H1 (cell line): ENCODE data around the gene OR2J1. TPM values are rescaled to one million over a fixed set of nuclear protein-coding genes. Genes with fewer than 3 reads are reported as not detected.
"Not testable (repeated sequence)": the region's sequence is repeated elsewhere in the genome, so short reads cannot be mapped to it uniquely, and the experiment has no call there.

Experiments used
- CTCF ChIA-PET: fragments of 300-600 bp; sonication (Branson Sonifier 250); formaldehyde crosslinking; loops from one replicate; lab custom pipeline; 2021; ENCODE audit not compliant: partially characterized antibody; lab: Charles Lee
- POLR2A ChIA-PET: fragments of 300-600 bp; sonication (Branson Sonifier 250); formaldehyde crosslinking; loops from one replicate; lab custom pipeline; 2021; ENCODE audit warnings: inconsistent platforms; ENCODE audit not compliant: partially characterized antibody; lab: Charles Lee
- DNase-seq, 2 experiments: peaks; one replicate each; pipeline versions ENCODE4 v3.0.0 to v3.0.0-alpha.2; 2010 to 2022; ENCODE audit warnings: low spot score in 2 of 2, low read depth in 1 of 2, mixed read lengths in 1 of 2
- FAIRE-seq: peaks from 2 replicates; lab custom pipeline; 2011; peaks lifted over from hg19 to GRCh38; lab: Jason Lieb, UNC
- H2AFZ ChIP-seq: 2 replicates; pipeline ENCODE4 v1.8.1; 2012; ENCODE audit warnings: low read length, inconsistent platforms
- H2AK5ac ChIP-seq: 2 replicates; pipeline ENCODE4 v1.6.1; 2013; ENCODE audit warnings: low read depth, low read length
- H2BK120ac ChIP-seq: replicated peaks from 2 replicates; pipeline ENCODE3; 2013; ENCODE audit warnings: low read depth, low read length, inconsistent platforms
- H2BK12ac ChIP-seq: 2 replicates; pipeline ENCODE4 v1.6.1; 2013; ENCODE audit warnings: low read depth, low read length
- H2BK15ac ChIP-seq: 2 replicates; pipeline ENCODE4 v1.6.1; 2013; ENCODE audit warnings: low read length
- H2BK20ac ChIP-seq: 2 replicates; pipeline ENCODE4 v1.6.1; 2013; ENCODE audit warnings: low read length
- H2BK5ac ChIP-seq: 2 replicates; pipeline ENCODE4 v1.6.1; 2013; ENCODE audit warnings: low read depth, low read length
- H3K14ac ChIP-seq: 2 replicates; pipeline ENCODE4 v1.6.1; 2013; ENCODE audit warnings: inconsistent platforms; ENCODE audit not compliant: insufficient read length
- H3K18ac ChIP-seq: 2 replicates; pipeline ENCODE4 v1.6.1; 2013; ENCODE audit warnings: low read length; ENCODE audit errors: extremely low read depth
- H3K23ac ChIP-seq: 2 replicates; pipeline ENCODE4 v1.6.1; 2013; ENCODE audit warnings: inconsistent platforms; ENCODE audit not compliant: insufficient read length
- H3K23me2 ChIP-seq: 2 replicates; pipeline ENCODE4 v1.6.1; 2013; ENCODE audit warnings: low read depth, low read length
- H3K27ac ChIP-seq: 2 replicates; pipeline ENCODE4 v1.6.1; 2011; ENCODE audit warnings: low read depth, low read length, inconsistent platforms
- H3K27me3 ChIP-seq, 4 experiments: replicated peaks in 1 of 4; 1 replicate in 1 of 4; 2 replicates in 3 of 4; pipeline versions ENCODE4 v1.6.1 to v1.8.1; 2011 to 2013; ENCODE audit warnings: low read length in 3 of 4, mild to moderate bottlenecking in 3 of 4, inconsistent platforms in 2 of 4, mixed read lengths in 2 of 4, moderate library complexity in 1 of 4; ENCODE audit not compliant: control insufficient read depth in 3 of 4, insufficient read depth in 3 of 4; ENCODE audit errors: extremely low read depth in 1 of 4
- H3K36me3 ChIP-seq, 4 experiments: 2 replicates each; pipeline versions ENCODE4 v1.6.1 to v1.8.1; 2011 to 2013; ENCODE audit warnings: mild to moderate bottlenecking in 4 of 4, low read length in 3 of 4, moderate library complexity in 2 of 4, control low read depth in 1 of 4, inconsistent platforms in 1 of 4; ENCODE audit not compliant: insufficient read depth in 4 of 4, control insufficient read depth in 2 of 4
- H3K4ac ChIP-seq: replicated peaks from 2 replicates; pipeline ENCODE3; 2013; ENCODE audit warnings: low read length, low read depth, mixed read lengths, inconsistent platforms; ENCODE audit not compliant: insufficient read length
- H3K4me1 ChIP-seq, 4 experiments: replicated peaks in 1 of 4; 1 replicate in 1 of 4; 2 replicates in 3 of 4; pipeline versions ENCODE4 v1.6.1 to v1.8.1; 2011 to 2013; ENCODE audit warnings: low read length in 3 of 4, inconsistent platforms in 2 of 4, mixed read lengths in 1 of 4; ENCODE audit not compliant: insufficient read depth in 4 of 4, control insufficient read depth in 3 of 4
- H3K4me2 ChIP-seq, 2 experiments: 2 replicates each; pipeline versions ENCODE4 v1.6.1 to v1.8.1; 2011 to 2013; ENCODE audit warnings: low read depth in 2 of 2, low read length in 2 of 2, control low read depth in 1 of 2, inconsistent platforms in 1 of 2, mild to moderate bottlenecking in 1 of 2; ENCODE audit not compliant: insufficient read depth in 1 of 2
- H3K4me3 ChIP-seq, 4 experiments: fragments of 200-600, 300-600 bp in 1 of 4; sonication (generic), shearing (Covaris generic), sonication (Bioruptor Twin) in 1 of 4; 2 replicates each; pipeline versions ENCODE4 v1.5.1 to v1.8.1; 2011 to 2016; ENCODE audit warnings: low read length in 4 of 4, low read depth in 3 of 4, control low read depth in 2 of 4, inconsistent platforms in 2 of 4, mild to moderate bottlenecking in 2 of 4, mixed read lengths in 1 of 4, moderate library complexity in 1 of 4; ENCODE audit not compliant: insufficient read depth in 2 of 4; ENCODE audit errors: extremely low read depth in 1 of 4
- H3K56ac ChIP-seq: replicated peaks from 2 replicates; pipeline ENCODE3; 2013; ENCODE audit warnings: low read depth, mild to moderate bottlenecking, mixed read lengths, low read length, inconsistent platforms; ENCODE audit not compliant: insufficient read length
- H3K79me1 ChIP-seq: 2 replicates; pipeline ENCODE4 v1.6.1; 2013; ENCODE audit warnings: low read depth, low read length, control low read depth
- H3K79me2 ChIP-seq, 2 experiments: 2 replicates each; pipeline versions ENCODE4 v1.6.1 to v1.8.1; 2012 to 2013; ENCODE audit warnings: low read length in 2 of 2, mild to moderate bottlenecking in 2 of 2, inconsistent platforms in 1 of 2; ENCODE audit not compliant: insufficient read depth in 2 of 2, control insufficient read depth in 1 of 2
- H3K9ac ChIP-seq, 4 experiments: replicated peaks in 1 of 4; 1 replicate in 1 of 4; 2 replicates in 3 of 4; pipeline versions ENCODE4 v1.6.1 to v1.8.1; 2011 to 2013; ENCODE audit warnings: low read depth in 3 of 4, low read length in 3 of 4, control low read depth in 2 of 4, mild to moderate bottlenecking in 2 of 4, moderate library complexity in 2 of 4, inconsistent platforms in 1 of 4; ENCODE audit errors: extremely low read depth in 1 of 4
- H3K9me3 ChIP-seq, 2 experiments: 2 replicates each; pipeline versions ENCODE4 v1.6.1 to v1.8.1; 2012 to 2013; ENCODE audit warnings: mild to moderate bottlenecking in 2 of 2, moderate library complexity in 2 of 2, control low read depth in 1 of 2, inconsistent platforms in 1 of 2, low read depth in 1 of 2, low read length in 1 of 2, mixed read lengths in 1 of 2; ENCODE audit not compliant: insufficient read depth in 2 of 2
- H4K20me1 ChIP-seq, 2 experiments: replicated peaks in 1 of 2; 2 replicates each; pipeline versions ENCODE3 to v1.8.1; 2011 to 2013; ENCODE audit warnings: inconsistent platforms in 2 of 2, low read length in 2 of 2, mild to moderate bottlenecking in 1 of 2; ENCODE audit not compliant: insufficient read depth in 2 of 2, control insufficient read depth in 1 of 2
- H4K5ac ChIP-seq: 2 replicates; pipeline ENCODE4 v1.6.1; 2013; ENCODE audit warnings: low read length, low read depth, mixed read lengths, inconsistent platforms; ENCODE audit not compliant: insufficient read length
- H4K8ac ChIP-seq: 2 replicates; pipeline ENCODE4 v1.8.0; 2013; ENCODE audit warnings: mild to moderate bottlenecking, moderate library complexity, low read length, inconsistent platforms; ENCODE audit not compliant: insufficient read depth; ENCODE audit errors: extremely low read depth
- H4K91ac ChIP-seq: replicated peaks from 2 replicates; pipeline ENCODE3; 2013; ENCODE audit warnings: low read length, mixed read lengths, inconsistent platforms; ENCODE audit not compliant: insufficient read length
- WGBS, 2 experiments: shearing (Covaris generic) in 1 of 2; methylation state at CpG; one replicate each; pipeline versions ENCODE4 v1.1.6 to v1.1.7; 2013 to 2015; ENCODE audit warnings: low lambda C conversion rate in 2 of 2, mixed read lengths in 2 of 2, inconsistent platforms in 1 of 2, low coverage in 1 of 2, missing lambda C conversion rate in 1 of 2; ENCODE audit not compliant: insufficient replicate concordance in 2 of 2, insufficient coverage in 1 of 2, insufficient read length in 1 of 2; ENCODE audit errors: extremely low coverage in 1 of 2, missing lambda C conversion rate in 1 of 2; 5-methylcytosine and 5-hydroxymethylcytosine counted together
- polyA plus RNA-seq, 7 experiments: library from polyadenylated mRNA; depleted of rRNA in 3 of 7; stranded (reverse) in 5 of 7; unstranded in 2 of 7; fragments of >200 nt in 5 of 7; fragments of 200-250 nt in 2 of 7; gene quantifications; 1 replicate in 5 of 7; 2 replicates in 1 of 7; 4 replicates in 1 of 7; pipeline versions ENCODE4 v1.2.1 to v1.2.3, GENCODE V29; 2011 to 2013; ENCODE audit warnings: missing spikeins in 2 of 7, mixed read lengths in 2 of 7
- total RNA-seq: library from RNA; stranded (reverse); fragmentation: NEBNext Ultra II Directional; extraction: Animal tissue kit (Norgen Biotek cat#: 25700); gene quantifications from 2 replicates; pipeline ENCODE4 v1.2.1, GENCODE V29; 2021

Gene OR2J1
- total and polyA plus RNA-seq, 2 of the 8 experiments (the other 6 are each of a cell fraction or from before 2014, with no cell fraction given), result not detected

DNA sequence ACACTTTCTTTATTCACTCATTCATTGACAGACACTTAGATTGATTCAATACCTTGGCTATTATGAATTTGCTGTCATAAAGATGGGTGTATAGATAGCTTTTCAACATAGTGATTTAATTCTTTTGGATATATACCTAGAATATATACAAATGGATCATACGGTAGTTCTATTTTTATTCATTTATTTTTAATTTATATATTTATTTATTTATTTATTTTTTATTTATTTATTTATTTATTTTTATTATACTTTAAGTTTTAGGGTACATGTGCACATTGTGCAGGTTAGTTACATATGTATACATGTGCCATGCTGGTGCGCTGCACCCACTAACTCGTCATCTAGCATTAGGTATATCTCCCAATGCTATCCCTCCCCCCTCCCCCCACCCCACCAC lies 15.7 kb downstream of the OR2J1 start:
- H4K8ac ChIP-seq, H2BK15ac ChIP-seq, H3K79me1 ChIP-seq, H3K4me1 ChIP-seq, H2BK12ac ChIP-seq, H3K4ac ChIP-seq, POLR2A ChIA-PET, H3K9me3 ChIP-seq, H3K23ac ChIP-seq, H2BK120ac ChIP-seq, H2AK5ac ChIP-seq, H3K4me3 ChIP-seq, H3K79me2 ChIP-seq, H3K18ac ChIP-seq, H4K20me1 ChIP-seq, DNase-seq, H3K14ac ChIP-seq, H3K23me2 ChIP-seq, H2BK5ac ChIP-seq, FAIRE-seq, H3K27ac ChIP-seq, H4K5ac ChIP-seq, H2AFZ ChIP-seq, H2BK20ac ChIP-seq, H3K4me2 ChIP-seq, H3K56ac ChIP-seq, H3K27me3 ChIP-seq, H3K9ac ChIP-seq, H4K91ac ChIP-seq, H3K36me3 ChIP-seq: not testable (repeated sequence)
- 100% methylated on average over 1 of the region's 3 CpGs; no CpG with 5 or more reads in 1 of the 2 experiments for WGBS, 2 experiments
- CTCF ChIA-PET, result interaction anchor here (0.6 kb wide), 1 partner anchor 101 kb away, joined by 6 read pairs; no protein-coding TSS in a partner anchor
